ENCODE data around the gene MRPS7.
"Not testable (repeated sequence)": the region's sequence is repeated elsewhere in the genome, so short reads cannot be mapped to it uniquely, and the experiment has no call there.

Gene MRPS7

GRCh38 chr17:75270966-75271232 is 9.2 kb downstream of the MRPS7 start, which contains the start of gene MIF4GD:
MIF4GD (minus strand) TSS chr17:75271231; CDS start chr17:75270195, 1,036 bp downstream.
- in situ Hi-C loops (cut with MboI; ENCODE audit: low sequenced_read_pairs), result no loop called here

- in situ Hi-C loops (cut with MboI; ENCODE audit: low sequenced_read_pairs), result no loop called here
Observed at GRCh38 chr17:75271233-75271954, 9.7 kb downstream of the MRPS7 start.

GRCh38 chr17:75271955-75272847 is 10.5 kb downstream of the MRPS7 start:
- in situ Hi-C loops (cut with MboI; ENCODE audit: low sequenced_read_pairs), result no loop called here

- in situ Hi-C loops (cut with MboI; ENCODE audit: low sequenced_read_pairs), result no loop called here
Observed at GRCh38 chr17:75272848-75273184, 11.1 kb downstream of the MRPS7 start.

GRCh38 chr17:75273977-75274708 is 12.5 kb downstream of the MRPS7 start:
- in situ Hi-C loops (cut with MboI; ENCODE audit: low sequenced_read_pairs), result no loop called here

- in situ Hi-C loops (cut with MboI; ENCODE audit: low sequenced_read_pairs), result no loop called here
Observed at GRCh38 chr17:75277664-75278071, 16.0 kb downstream of the MRPS7 start.

GRCh38 chr17:75280189-75280588 is 18.5 kb downstream of the MRPS7 start:
- in situ Hi-C loops (cut with MboI; ENCODE audit: low sequenced_read_pairs), result not testable (repeated sequence)

GRCh38 chr17:75285123-75285522 is 23.4 kb downstream of the MRPS7 start:
- in situ Hi-C loops (cut with MboI; ENCODE audit: low sequenced_read_pairs), result no loop called here

GRCh38 chr17:75287221-75287620 is 25.5 kb downstream of the MRPS7 start:
- in situ Hi-C loops (cut with MboI; ENCODE audit: low sequenced_read_pairs), result no loop called here

- in situ Hi-C loops (cut with MboI; ENCODE audit: low sequenced_read_pairs), result no loop called here
Observed at GRCh38 chr17:75288359-75288758, 26.7 kb downstream of the MRPS7 start.

GRCh38 chr17:75288770-75289114 is 27.1 kb downstream of the MRPS7 start:
- in situ Hi-C loops (cut with MboI; ENCODE audit: low sequenced_read_pairs), result no loop called here

- in situ Hi-C loops (cut with MboI; ENCODE audit: low sequenced_read_pairs), result no loop called here
Observed at GRCh38 chr17:75289115-75289831, 27.6 kb downstream of the MRPS7 start, which contains the start of gene SLC25A19. SLC25A19 (minus strand) TSS chr17:75289433; CDS start chr17:75286764, 2,669 bp downstream.

- in situ Hi-C loops (cut with MboI; ENCODE audit: low sequenced_read_pairs), result no loop called here
Observed at GRCh38 chr17:75289832-75290337, 28.2 kb downstream of the MRPS7 start.

- in situ Hi-C loops (cut with MboI; ENCODE audit: low sequenced_read_pairs), result not testable (repeated sequence)
Observed at GRCh38 chr17:75292810-75293448, 31.2 kb downstream of the MRPS7 start.

- in situ Hi-C loops (cut with MboI; ENCODE audit: low sequenced_read_pairs), result no loop called here
Observed at GRCh38 chr17:75295201-75296158, 33.8 kb downstream of the MRPS7 start.

GRCh38 chr17:75300280-75300679 is 38.6 kb downstream of the MRPS7 start:
- in situ Hi-C loops (cut with MboI; ENCODE audit: low sequenced_read_pairs), result no loop called here

GRCh38 chr17:75301049-75301448 is 39.4 kb downstream of the MRPS7 start:
- in situ Hi-C loops (cut with MboI; ENCODE audit: low sequenced_read_pairs), result no loop called here

GRCh38 chr17:75301502-75302206 is 40.0 kb downstream of the MRPS7 start:
- in situ Hi-C loops (cut with MboI; ENCODE audit: low sequenced_read_pairs), result no loop called here
